ENCODE data around the gene CACNA1S. TPM values are rescaled to one million over a fixed set of nuclear protein-coding genes. Genes with fewer than 3 reads are reported as not detected.

The CACNA1S gene
- polyA plus RNA-seq, 1 of the 3 experiments (the other 2 are of a cell fraction), result not detected

- no peaks in the 10 kb centered on the region for H3K79me2 ChIP-seq (ENCODE audit: insufficient read depth)
- no peak overlapping the region for H3K27ac ChIP-seq (ENCODE audit: low read depth in 2 of 2, low read length in 1 of 2)
- DNase-seq, result no peak
- H3K36me3 ChIP-seq (replicated peaks in 1 of 2; ENCODE audit: control insufficient read depth in 1 of 2, insufficient read depth in 2 of 2, low read length in 1 of 2), result no peaks in the 10 kb centered on the region
- no peaks in the 10 kb centered on the region for H3K9me2 ChIP-seq
- no peak overlapping the region for H3K9ac ChIP-seq
- H3F3A ChIP-seq (replicated peaks; ENCODE audit: insufficient read depth), result no peaks in the 10 kb centered on the region
- H3K27me3 ChIP-seq (ENCODE audit: insufficient read depth), result peaks cover 24% of the 10 kb centered on the region
- no peak for TF ChIP-seq POLR2AphosphoS5 (IDR thresholded peaks at IDR 0.05; ENCODE audit: low read depth, low read length)
- TF ChIP-seq EZH2phosphoT487 (IDR thresholded peaks at IDR 0.05; ENCODE audit: borderline replicate concordance, low read depth), result no peak
- TF ChIP-seq, protein P1, sequence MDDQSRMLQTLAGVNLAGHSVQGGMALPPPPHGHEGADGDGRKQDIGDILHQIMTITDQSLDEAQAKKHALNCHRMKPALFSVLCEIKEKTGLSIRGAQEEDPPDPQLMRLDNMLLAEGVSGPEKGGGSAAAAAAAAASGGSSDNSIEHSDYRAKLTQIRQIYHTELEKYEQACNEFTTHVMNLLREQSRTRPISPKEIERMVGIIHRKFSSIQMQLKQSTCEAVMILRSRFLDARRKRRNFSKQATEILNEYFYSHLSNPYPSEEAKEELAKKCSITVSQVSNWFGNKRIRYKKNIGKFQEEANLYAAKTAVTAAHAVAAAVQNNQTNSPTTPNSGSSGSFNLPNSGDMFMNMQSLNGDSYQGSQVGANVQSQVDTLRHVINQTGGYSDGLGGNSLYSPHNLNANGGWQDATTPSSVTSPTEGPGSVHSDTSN (IDR thresholded peaks at IDR 0.05), result no peak
- TF ChIP-seq TCF12 (IDR thresholded peaks at IDR 0.05), result no peak
- no peaks in the 10 kb centered on the region for H3K9me3 ChIP-seq
- no peak overlapping the region for H3K4me3 ChIP-seq (ENCODE audit: low read depth in 2 of 2, low read length in 1 of 2)
- H2AFZ ChIP-seq (ENCODE audit: low read depth), result no peak overlapping the region
- H4K20me1 ChIP-seq (ENCODE audit: insufficient read depth), result no peaks in the 10 kb centered on the region
- POLR2A ChIA-PET, result interaction anchor here (0.6 kb wide), 1 partner anchor 12 kb away, joined by 4 read pairs; no protein-coding TSS in a partner anchor
- CTCF ChIA-PET, result interaction anchor here (0.5 to 21.0 kb wide), 7 partner anchors 11 to 431 kb away, joined by 3 to 277 read pairs (median 4); partner anchors contain the start of gene KIF21B
- 57% methylated on average over 5 of the region's 9 CpGs for WGBS (ENCODE audit: low lambda C conversion rate)
- no peak overlapping the region for H3K4me2 ChIP-seq
- H3K4me1 ChIP-seq (ENCODE audit: control insufficient read depth in 1 of 2, insufficient read depth in 2 of 2, low read depth in 1 of 2, low read length in 1 of 2), result peaks cover 0 to 7% of the 10 kb centered on the region in 2 experiments; a peak in 1 of 4 replicates
These were observed 68.1 kb downstream of the CACNA1S start for GRCh38 chr1:201044119-201044518.

- H3K27ac ChIP-seq (ENCODE audit: low read depth in 2 of 2, low read length in 1 of 2), result no peak overlapping the region
- H3K4me3 ChIP-seq (ENCODE audit: low read depth in 2 of 2, low read length in 1 of 2), result peak overlapping the region in 1 of 2 experiments; percentile 7; a peak in 1 of 4 replicates
- peak; percentile 76 for DNase-seq
- H3K9me2 ChIP-seq, result no peaks in the 10 kb centered on the region
- no peaks in the 10 kb centered on the region for H4K20me1 ChIP-seq (ENCODE audit: insufficient read depth)
- H2AFZ ChIP-seq (ENCODE audit: low read depth), result no peak overlapping the region
- H3K4me2 ChIP-seq, result no peak overlapping the region
- CTCF ChIA-PET, result interaction anchor here (0.6 to 21.0 kb wide), 35 partner anchors 9 to 491 kb away, joined by 3 to 277 read pairs (median 4); partner anchors contain the start of genes KIF21B and TMEM9
- peaks cover 0 to 7% of the 10 kb centered on the region in 2 experiments; a peak in 1 of 4 replicates for H3K4me1 ChIP-seq (ENCODE audit: control insufficient read depth in 1 of 2, insufficient read depth in 2 of 2, low read depth in 1 of 2, low read length in 1 of 2)
- H3K9me3 ChIP-seq, result no peaks in the 10 kb centered on the region
- H3F3A ChIP-seq (replicated peaks; ENCODE audit: insufficient read depth), result no peaks in the 10 kb centered on the region
- H3K79me2 ChIP-seq (ENCODE audit: insufficient read depth), result no peaks in the 10 kb centered on the region
- TF ChIP-seq CHD2 (IDR thresholded peaks at IDR 0.05; ENCODE audit: low read length, partially characterized antibody) (peak; percentile 36), RAD21 (IDR thresholded peaks at IDR 0.05; ENCODE audit: low read length) (peak; percentile 92), CTCF (IDR thresholded peaks at IDR 0.05) (peak; percentile 87), FOXM1 (IDR thresholded peaks at IDR 0.05; ENCODE audit: low read depth) (no peak), SMC3 (IDR thresholded peaks at IDR 0.05; ENCODE audit: low read depth, low read length) (peak; percentile 89)
- 27% methylated on average over 11 of the region's 13 CpGs for WGBS (ENCODE audit: low lambda C conversion rate)
- H3K9ac ChIP-seq, result no peak overlapping the region
- POLR2A ChIA-PET, result no interaction called here
- H3K36me3 ChIP-seq (replicated peaks in 1 of 2; ENCODE audit: control insufficient read depth in 1 of 2, insufficient read depth in 2 of 2, low read length in 1 of 2), result no peaks in the 10 kb centered on the region
- H3K27me3 ChIP-seq (ENCODE audit: insufficient read depth), result peaks cover 19% of the 10 kb centered on the region; the same call in 1 of the 2 replicates
These were observed 69.3 kb downstream of the CACNA1S start for GRCh38 chr1:201042779-201043461.

Measured in SK-N-SH (cell line).